HS-5 (cell line): ENCODE data around the gene VPS54.

Experiments used
- DNase-seq: peaks from one replicate; pipeline ENCODE4 v3.0.0-alpha.2; 2012; ENCODE audit warnings: low read depth

Gene VPS54, protein sequence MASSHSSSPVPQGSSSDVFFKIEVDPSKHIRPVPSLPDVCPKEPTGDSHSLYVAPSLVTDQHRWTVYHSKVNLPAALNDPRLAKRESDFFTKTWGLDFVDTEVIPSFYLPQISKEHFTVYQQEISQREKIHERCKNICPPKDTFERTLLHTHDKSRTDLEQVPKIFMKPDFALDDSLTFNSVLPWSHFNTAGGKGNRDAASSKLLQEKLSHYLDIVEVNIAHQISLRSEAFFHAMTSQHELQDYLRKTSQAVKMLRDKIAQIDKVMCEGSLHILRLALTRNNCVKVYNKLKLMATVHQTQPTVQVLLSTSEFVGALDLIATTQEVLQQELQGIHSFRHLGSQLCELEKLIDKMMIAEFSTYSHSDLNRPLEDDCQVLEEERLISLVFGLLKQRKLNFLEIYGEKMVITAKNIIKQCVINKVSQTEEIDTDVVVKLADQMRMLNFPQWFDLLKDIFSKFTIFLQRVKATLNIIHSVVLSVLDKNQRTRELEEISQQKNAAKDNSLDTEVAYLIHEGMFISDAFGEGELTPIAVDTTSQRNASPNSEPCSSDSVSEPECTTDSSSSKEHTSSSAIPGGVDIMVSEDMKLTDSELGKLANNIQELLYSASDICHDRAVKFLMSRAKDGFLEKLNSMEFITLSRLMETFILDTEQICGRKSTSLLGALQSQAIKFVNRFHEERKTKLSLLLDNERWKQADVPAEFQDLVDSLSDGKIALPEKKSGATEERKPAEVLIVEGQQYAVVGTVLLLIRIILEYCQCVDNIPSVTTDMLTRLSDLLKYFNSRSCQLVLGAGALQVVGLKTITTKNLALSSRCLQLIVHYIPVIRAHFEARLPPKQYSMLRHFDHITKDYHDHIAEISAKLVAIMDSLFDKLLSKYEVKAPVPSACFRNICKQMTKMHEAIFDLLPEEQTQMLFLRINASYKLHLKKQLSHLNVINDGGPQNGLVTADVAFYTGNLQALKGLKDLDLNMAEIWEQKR

DNA sequence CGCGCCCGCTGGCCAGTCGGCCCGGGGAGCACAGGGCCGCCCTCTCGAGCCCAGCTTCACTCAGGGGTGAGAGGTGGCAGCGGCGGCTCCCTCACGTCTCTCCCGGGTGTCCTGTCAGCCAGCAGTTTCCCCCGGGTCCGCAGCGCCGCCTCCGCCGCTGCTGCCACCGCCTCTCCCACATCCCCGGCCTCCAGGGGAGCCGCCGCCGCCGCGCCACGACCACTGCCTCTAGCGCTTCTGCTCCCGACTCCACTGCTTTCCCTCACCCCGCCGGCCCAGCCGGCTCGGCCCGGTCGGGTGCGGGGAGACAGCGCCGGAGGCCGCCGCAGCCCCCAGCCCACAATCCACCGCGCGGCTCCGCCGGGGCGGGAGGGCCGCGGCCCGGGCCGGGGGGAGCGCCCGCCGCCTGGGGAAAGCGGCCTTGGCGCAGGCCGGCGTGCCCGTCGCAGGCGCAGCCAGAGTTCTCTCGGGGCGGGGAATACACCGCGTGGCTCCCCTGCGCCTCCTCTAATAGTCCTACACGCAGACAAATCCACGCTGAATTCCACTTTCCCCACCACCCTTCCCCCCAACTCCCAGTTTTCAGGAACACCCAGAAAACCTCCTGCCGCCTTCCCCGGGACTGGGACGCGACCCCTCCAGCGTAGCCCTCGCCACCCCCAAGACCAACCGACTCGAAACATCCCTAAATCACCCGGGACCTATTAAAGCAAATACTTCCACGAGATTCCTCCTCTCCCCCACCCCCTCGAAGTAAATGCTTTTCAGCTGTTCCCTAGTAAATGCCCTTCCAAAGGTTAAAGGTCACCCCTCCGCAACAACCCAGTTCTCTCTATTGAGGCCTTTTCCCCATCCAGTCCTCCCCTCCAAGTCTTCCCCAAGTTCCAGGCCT is at the start of gene VPS54:
TSS of gene VPS54 (minus strand) at position 346 of the 892 bp plus-strand sequence. CDS start 35,429 bp downstream, outside the sequence.
- no peak for DNase-seq

DNA sequence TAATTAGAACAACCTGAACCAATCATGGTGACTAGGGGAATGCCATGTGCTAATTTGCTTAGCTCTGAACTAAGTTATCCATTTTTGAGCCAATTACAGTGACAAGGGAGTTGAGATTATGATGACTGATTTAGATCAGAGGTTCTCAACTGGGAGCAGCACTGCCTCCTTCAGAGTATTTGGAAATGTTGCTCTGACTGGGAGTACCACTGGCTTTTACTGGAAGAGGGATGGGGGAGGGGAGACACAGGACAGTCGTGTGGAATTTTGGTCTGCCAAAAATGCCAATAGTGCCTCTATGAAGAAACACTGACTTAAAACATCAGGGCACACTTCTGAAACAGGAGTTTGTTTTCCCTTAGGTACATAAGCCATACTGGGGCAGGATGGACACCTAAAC is 48.1 kb upstream of the VPS54 start:
- DNase-seq = no peak

DNA sequence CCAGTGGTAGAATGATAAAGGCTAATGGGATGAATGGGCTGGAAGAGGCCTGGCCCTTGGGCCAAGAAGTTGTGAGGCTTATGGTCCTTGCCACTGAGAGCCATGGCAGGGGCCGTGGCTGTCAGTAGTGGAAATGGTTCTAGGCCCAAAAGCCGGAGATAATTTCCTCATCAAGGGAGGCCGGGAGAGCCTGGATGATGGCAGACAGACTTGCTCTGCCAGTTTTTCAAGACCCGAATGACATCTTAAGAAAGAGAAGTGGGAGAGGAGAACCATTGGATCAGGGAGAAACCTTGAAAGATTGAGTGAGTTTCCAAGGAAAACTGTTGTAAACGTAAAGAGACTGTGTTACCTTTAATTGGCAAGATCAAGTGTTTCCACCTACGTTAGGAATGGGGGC is 46.3 kb upstream of the VPS54 start:
- no peak for DNase-seq

DNA sequence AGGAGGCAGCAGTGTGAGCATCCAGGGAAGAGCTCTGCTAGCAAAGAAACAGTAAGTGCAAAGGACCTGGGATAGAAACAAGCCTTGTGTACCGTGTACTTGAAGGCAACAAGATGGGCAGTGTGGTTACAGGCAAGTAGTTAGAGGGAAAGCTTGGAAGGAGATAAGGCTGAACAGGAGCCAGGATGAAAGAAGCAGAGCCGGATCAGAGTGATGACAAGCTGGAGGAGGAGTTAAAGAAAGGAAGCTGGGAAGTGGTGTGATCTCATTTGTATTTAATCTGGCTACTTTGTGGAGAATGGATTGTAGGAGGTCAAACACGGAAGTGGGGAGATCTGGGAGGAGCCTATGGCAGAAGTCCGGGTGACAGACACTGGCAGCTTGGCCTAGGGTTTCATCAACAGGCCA is 44.7 kb upstream of the VPS54 start:
- no peak for DNase-seq

DNA sequence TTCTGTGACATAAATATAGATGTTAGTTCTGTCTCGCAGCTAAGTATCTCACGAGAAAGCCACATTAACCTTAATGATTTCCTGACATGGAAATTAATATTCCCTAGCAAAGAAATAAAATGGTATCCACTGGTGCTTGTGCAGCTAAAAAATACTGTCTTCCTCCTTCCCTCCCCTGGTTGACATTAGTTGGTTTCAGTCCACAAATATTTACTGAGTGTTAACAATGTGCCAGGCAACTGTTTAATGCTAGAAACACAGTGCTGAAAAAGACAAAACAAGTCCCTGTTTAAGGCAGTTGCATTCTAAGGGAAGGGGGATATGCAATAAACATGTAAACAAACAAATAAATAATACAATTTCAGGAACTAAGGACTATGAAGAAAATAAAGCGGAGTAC is 44.2 kb upstream of the VPS54 start:
- no peak for DNase-seq

DNA sequence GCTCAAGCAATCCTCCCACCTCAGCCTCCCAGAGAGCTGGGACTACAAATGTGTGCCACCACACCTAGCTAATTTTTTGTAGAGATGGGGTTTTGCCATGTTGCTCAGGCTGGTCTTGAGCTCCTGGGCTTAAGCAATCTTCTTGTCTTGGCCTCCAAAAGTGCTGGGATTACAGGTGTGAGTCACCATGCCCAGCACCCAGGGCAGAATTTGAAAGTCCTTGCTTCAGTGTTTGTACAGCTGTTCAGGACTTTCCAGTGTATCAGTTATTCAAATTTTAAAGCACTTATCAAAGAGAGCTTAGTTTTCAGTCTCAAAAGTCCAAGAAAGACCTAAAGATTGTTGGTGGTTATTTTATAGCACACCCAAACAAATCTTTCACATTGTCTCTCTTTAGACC is 43.6 kb upstream of the VPS54 start:
- no peak for DNase-seq

DNA sequence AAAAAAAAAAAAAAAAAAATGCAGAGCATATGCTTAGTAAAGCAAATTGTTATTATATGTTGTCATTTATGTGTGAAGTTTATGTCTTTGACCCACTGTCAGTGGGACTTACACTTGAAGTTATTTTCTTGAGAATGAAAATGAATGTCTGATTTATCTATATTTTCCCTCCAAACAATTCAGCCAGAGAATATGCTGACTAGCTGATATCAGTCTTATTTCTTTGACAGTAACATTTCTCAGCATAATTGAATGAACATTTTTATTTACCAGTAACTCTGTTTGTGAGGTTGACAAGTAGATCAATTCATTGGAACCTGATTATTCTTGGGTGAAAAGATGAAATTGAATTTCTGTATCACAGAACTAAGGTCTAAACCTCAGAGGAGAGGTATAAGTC is 40.0 kb upstream of the VPS54 start:
- no peak for DNase-seq

DNA sequence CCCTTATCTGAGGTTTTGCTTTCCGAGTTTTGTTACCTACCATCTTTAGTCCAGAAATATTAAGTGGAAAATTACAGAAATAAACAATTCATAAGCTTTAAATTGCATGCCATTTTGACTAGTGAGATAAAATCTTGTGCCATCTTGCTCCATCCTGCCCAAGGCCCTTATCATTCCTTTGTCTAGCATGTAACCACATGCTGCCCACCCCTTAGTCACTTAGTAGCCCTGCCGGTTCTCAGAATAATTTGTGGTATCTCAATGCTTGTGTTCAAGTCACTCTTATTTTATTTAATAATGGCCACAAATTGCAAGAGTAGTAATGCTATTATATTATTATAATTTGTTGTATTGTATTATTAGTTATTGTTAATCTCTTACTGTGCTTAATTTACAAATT is 36.8 kb upstream of the VPS54 start:
- DNase-seq = no peak

DNA sequence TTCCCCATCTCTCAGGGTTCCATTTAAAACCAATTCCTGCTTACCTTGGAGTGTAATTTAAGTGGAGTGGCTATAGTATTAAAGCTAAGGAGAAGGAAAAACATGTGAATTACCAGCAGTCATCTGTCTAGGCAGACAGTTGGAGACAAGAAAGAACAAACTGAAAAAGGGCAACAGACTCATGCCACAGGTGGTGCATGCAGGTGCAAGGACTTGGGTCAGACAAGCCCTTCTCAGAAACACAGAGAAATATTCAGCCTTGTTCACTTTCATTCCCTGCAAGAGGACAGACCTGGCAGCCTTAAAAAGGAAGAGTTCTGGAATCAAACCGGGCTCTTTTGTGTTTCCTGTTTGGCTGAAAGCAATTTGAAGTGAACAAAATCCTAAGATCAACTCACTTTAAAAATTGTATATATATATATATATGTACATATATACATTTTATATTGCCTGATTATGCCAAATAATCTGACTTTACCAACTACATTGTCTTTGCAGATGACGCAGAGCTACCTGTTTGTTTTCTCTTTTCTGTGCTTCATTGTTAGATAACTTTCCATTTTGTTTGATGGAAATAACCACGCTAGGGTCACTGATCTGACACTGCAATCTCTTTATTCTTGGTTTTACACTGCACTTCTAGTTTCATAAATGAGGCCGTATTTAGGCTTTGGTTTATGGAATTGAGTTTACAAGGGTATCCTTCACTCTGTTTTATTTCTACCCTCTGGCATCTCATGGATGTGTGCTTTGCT is 35.1 kb upstream of the VPS54 start:
- DNase-seq = no peak

DNA sequence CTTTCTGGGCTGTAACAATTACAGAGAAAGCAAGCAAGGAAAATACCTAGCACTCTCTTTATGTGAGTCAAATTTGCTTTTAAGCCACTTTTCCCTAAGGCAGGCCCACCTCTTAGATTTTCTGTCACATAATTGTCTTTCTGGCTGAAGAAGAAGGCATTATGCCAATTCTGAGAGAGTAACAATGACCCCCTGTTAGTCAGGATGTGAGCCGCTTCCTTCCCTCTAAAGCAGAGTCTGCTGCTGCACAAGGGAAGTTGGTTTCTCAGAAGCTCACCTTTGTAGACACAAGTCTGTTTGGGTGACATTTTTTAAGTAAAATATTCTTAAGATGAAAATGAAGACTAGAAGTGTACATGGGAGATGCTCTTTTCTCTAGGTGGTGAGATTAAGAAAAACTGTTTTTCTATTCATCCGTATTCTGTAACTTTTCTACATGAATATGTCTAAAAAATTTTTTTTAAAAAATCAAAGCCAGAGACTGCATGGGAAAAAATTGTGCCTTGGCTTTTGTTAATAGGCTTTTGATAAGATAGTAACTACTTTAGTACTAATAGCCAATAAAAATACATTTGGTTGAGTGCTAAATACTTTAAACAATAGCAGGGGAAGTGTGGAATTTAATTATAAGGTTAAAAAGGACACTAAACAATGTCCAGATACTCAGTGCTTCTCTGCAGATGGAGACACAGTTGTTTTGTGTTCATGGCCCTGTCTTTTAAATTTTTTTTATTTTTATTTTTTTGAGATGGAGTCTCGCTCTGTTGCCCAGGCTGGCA is 33.4 kb upstream of the VPS54 start:
- no peak for DNase-seq

DNA sequence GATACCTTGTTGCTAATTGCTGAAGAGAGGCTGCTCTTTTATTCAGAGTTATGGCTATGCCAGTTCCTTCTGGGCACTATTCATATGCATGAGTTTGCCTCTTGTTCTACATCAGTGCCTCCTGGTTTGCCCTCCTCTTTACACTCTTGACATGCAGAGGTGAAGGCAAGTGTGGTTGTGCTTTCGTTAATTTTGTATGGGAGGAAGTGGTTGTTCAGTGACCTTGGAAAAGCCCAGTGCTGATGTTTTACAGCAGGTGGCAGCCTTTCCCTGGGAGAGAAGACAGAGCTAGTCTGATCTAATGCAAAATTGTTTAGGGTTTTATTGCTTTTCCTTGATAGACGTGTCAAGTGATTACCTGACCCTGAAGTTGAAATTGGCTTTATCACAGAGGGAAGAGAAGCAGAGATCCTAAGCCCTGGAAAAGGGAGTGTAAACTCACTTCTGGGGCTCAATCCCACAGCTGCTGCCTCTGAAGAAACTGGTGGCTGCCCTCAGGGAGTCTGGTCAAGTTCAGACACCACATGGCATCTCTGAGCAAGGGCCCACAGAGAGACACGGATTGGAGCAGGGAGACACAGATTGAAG is 30.5 kb upstream of the VPS54 start:
- peak; percentile 40 for DNase-seq

DNA sequence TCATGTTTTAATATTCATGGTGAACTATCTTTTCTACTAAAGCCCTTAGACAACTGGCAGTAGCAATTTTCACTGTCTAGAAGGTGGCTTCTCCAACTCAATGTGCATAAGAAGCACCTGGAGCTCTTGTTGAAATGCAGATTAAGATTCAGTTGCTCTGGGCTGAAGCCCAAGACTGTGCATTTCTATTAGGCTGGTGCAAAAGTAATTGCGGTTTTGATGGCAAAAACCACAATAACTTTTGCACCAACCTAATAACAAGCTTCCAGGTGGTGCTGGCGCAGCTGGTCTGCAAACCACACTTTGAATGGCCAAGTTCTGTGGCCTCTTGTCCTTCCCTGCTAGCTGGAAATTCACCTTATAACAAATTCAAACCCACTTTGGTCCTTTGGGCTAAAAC is 26.7 kb upstream of the VPS54 start:
- DNase-seq = no peak

DNA sequence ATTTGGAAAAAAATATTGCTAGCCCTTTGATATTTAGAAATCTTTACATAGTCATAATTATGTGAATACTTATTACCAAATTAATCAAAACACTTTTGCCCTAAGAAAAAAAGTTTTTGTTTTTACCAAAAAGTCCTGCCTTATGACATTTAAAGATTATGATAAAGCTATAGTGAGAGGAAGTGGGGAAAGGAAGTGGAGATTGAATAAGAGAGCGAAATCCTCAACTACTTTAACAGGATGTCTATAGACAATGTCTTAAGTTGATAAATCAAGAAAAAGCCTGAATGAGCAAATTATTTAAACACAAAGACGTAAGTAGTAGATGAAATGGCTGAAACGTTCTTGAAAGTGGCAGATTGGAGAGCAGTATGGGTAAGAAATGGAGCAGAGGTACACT is 20.9 kb upstream of the VPS54 start:
- no peak for DNase-seq

DNA sequence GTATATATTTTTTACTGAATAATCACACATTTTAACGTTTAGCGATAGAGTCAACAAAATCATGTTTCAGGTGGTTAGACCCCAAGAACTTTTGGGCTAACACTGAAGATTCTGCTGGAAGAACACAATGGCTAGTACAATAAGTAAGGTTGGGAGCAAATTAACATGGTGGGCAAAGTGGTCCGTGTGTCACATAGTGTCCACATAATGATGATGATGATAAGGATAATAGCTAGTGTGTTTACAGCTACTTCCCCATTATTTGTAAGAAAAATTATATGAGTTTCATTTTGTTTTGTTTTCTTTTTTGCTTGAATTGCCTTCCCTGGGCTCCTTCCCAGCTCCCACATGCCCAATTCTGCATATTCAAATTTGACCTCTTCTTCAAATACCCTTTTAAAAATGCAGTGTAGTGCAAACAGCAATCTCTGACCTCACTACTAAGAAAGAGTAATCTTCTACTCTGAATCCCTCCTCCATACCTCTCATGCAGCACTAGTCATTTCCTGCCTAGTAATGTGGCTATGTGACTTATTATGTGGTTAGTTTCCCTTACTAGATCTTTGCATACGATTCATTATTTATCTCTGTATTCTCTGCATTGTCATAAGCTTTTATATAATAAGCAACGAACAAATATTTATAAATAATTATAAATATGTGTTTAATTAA is 16.9 kb upstream of the VPS54 start:
- peak; percentile 55 for DNase-seq

DNA sequence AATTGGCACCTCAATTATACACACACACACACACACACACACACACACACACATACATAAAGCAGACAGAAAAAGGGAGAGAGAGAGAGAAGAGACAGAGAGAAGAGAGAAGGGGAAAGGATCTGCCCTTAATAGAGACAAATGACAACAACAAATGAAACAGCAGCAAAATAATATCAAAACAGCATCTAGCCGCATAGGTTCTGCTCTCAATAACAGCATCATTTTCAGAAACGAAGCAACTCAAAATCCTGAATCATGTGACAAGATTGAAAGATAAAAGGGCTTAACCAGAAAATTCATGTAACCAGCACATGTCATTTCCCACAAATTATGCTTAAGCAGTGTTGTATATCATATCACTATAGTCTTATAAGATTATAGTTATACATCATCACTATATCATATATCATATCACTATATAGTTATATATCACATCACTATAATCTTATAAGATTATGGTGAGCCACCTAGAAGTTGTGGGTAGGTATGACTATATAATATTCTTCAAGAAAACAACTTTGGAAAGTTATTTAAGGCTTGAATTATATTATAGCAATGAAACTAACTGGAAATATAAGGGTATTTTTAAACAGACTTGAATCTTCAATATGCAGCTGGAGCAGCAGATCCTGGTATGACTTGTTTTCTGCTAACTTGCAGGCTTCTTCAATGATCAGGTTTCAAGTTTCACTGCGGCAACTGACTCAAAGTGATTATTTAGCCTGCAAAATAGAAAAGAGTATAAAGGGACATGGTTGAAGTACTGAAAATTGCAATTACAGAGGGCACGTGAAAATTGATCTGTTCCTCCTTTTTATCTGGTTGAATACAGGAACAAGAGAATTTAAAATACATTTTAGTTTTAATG is 16.1 kb upstream of the VPS54 start:
- DNase-seq = no peak

DNA sequence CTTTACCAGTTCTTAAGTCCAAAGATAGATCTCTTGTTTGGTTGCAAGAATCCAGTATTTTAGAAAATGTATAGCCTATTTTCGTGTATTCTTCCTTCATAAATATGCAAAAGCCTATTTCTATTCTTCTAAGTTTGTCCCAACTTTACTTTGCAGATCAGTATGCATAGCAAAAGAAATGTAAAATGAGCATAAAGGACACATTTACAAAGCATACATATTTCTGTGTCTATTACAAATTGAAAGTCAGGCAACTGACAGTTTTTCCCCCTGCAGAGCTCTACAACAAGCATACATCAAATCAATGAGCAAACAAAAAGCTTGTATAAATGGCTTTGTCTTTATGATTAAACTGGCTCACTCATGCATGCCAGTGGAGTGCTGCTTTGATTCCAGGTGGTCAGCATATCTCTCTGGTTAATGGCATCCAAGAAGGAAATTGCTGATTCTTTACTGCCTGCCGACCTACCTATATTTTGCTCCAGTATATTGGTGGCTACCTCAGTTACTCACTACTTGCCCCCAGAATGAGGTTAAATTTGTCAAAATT is 10.0 kb upstream of the VPS54 start:
- DNase-seq = no peak

DNA sequence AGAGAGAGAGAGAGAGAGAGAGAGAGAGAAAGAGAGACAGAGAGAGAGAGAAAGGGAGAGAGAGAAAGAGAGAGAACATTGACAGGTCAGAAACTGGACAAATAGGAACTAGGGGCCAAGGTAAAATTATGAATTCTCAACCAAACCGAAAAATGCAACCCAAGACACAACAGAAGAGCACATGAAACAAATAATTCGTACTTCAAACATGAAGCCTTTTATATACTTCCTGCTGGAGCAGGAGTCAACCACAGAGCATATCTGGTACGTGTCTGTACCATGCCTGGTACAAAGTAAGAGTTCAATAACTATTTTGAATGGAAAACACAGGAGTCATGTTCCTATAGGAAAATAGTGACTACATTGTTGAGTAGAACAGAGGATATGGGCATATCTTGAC is 6.5 kb upstream of the VPS54 start:
- no peak for DNase-seq

DNA sequence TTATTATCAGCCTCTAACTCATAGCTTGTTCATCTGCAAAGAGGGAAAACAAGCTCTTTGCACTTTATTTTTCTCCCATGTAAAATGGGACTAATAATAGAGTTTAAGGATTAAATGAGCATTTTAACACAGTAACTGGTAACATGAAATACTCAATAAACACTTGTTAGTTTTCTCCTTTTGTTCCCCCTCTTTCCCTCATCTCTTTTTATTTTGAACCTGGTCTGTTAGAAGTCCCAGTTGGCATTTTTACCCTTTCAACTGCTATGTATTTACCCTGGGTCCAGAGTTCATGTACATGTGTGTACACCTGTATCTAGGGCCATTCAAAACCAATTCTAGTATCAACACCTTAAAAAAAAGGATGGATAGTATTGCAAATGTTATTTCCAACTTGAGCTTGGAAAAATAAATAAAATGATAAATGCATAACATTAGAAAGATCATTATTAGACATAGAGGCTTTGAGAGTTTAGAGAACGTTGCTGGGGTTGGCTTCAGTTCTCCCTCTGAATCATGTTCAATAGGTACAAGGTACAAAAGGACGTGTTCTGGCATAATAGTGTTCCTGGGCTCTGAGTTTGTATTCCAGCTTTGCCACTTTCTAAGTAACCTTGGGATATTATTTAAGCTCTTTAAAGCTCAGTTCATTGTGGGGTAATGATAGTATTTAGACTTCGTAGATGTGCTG is 5.2 kb upstream of the VPS54 start:
- no peak for DNase-seq
